GM19023 (cell line): ENCODE results near the gene OBSL1.

ENCODE experiments used
- ATAC-seq: cut with Tn5 transposase; IDR thresholded peaks from one replicate; pipeline ENCODE4 v1.9.1; 2021; ENCODE audit warnings: mild to moderate bottlenecking, moderate library complexity; ENCODE audit not compliant: unreplicated experiment

OBSL1 gene

GRCh38 chr2:219597552-219598307, 26.4 kb upstream of the OBSL1 start, which contains the start of gene STK11IP:
STK11IP (plus strand) TSS chr2:219597857; CDS start chr2:219598120, 263 bp downstream.
- ATAC-seq, result peak; percentile 93

DNA sequence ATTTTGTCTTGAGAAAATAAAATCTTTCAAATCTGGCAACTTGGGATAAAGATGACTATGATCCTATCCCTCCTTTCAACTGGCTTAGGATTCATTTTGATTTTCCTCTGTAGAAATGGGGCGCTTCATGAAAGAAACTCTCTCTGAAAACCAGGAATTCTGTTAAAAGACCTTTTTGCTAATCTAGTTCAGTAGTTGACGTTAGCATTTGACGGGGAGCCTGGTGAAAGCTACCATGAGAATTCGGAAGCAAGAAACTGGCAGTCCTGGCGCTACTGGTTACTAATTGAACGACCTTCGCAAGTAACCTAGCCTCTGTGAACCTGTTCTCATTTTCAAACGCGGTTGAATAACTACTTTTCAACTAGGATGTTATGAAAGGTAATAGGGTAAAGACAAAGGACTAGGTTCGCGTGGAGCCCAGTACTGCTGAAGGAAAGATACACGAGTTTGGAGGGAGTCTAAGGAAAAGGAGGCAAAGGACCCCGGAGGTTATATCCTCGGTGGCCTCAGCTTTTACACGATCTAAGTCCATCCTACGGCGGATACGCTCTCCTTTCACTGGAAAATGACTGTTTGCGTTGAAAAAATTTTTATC, 25.7 kb upstream of the OBSL1 start:
- ATAC-seq, result no peak

DNA sequence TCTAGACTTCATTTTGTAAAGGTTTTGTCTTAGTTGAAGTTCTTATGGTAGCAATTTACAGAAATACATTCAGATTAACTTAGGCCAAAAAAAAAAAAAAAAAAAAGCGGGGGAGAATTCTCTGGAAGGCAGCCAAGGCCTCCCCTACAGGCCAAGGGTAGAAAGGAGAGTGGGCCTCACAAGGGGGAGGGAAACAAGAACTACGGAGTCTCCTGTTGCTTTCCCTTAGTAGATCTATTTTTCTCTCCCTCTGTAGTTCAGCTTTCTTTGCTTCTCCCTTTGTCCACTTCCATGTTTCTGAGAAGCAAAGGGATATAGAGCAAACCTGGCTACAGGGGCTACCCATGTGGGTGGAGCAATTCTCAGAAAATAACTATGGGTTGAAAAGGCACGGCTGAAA, 23.9 kb upstream of the OBSL1 start:
- ATAC-seq, result no peak

DNA sequence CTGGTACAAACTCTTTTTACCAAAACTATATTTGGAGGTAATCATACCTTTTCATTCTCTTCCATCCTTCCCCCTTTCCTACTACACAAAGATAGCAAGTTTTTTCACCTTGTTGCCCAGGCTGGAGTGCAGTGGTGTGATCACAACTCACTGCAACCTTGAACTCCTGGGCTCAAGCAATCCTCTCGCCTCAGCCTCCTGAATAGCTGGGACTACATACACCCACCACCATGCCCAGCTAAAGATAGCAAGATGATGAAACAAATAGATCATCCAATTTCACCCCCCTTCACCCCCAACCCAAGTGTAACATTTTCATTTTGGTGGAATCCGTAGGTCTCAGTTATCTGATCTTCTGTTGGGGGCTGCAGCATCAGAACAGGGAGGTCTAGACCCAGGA, 21.8 kb upstream of the OBSL1 start:
- no peak for ATAC-seq

- no peak for ATAC-seq
Observed at GRCh38 chr2:219592736-219593135, 21.4 kb upstream of the OBSL1 start.

- no peak for ATAC-seq
Observed at GRCh38 chr2:219591091-219591490, 19.8 kb upstream of the OBSL1 start.

- ATAC-seq, result no peak
Observed at GRCh38 chr2:219581346-219581745, 10.0 kb upstream of the OBSL1 start.

GRCh38 chr2:219578811-219579613, 7.7 kb upstream of the OBSL1 start:
- ATAC-seq, result no peak

DNA sequence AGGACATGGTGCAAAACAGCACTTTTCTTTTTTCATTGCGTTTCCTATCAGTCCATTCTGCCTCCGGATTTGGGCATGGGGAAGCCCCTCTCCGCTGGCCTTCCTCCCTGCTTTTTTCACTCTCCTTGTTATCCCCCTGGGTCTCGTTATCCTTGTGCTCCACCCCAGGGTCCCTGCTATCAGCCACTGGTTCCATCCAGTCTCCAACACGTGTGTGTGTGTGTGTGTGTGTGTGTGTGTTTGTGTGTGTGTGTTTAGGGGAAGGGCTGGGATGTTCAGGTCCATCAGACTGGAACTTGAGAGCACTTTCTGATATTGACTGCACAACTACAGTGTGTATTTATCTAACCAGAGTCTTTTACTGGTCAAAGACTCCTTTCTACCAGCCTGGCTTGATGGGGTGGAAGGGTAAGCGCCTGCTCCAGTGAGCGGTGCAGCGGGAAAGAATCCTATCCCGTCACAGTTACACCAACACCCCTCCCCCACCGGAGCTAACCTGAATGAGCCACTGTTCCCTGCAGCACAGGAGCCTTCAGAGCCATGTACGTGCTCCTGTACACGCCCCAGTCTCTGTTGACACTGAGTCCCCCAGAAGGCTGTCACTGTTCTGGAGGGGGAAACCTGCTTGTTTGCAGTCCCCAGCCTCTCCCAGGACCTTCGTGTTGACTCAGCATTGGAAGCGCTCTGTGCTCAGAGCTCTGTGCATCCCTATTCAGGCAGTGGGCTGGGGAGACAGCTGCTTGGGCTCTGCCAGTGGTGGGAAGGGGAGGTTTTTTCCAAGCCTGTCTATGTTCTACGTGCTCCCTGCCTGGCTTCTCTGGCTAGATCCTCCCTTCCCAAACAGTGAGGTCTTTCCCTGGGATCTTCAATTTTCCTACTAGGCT, 5.4 kb upstream of the OBSL1 start:
- ATAC-seq, result no peak

- no peak for ATAC-seq
Observed at GRCh38 chr2:219575566-219576504, 4.5 kb upstream of the OBSL1 start.

DNA sequence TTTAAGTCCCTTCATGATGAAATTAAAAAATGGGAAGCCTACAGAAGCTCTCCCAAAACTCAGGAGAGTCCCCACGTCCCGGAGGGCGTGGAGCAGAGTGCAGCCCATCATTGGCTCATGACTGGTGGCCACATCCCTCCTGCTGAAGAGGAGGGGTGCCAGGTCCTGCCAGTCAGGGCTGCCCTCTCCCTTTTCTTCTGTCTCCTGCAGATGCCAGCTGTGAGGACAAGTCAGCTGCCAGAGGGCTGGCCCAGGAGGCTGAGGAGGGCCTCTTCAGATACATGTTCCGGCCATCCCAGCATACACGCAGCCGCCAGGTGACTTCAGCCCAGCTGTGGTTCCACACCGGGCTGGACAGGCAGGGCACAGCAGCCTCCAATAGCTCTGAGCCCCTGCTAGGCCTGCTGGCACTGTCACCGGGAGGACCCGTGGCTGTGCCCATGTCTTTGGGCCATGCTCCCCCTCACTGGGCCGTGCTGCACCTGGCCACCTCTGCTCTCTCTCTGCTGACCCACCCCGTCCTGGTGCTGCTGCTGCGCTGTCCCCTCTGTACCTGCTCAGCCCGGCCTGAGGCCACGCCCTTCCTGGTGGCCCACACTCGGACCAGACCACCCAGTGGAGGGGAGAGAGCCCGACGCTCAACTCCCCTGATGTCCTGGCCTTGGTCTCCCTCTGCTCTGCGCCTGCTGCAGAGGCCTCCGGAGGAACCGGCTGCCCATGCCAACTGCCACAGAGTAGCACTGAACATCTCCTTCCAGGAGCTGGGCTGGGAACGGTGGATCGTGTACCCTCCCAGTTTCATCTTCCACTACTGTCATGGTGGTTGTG, 3.4 kb upstream of the OBSL1 start:
- no peak for ATAC-seq

GRCh38 chr2:219573166-219573565, 1.8 kb upstream of the OBSL1 start:
- ATAC-seq, result no peak

- no peak for ATAC-seq
Observed at GRCh38 chr2:219572237-219573001, 1.1 kb upstream of the OBSL1 start, which contains the start of gene INHA. INHA (plus strand) TSS chr2:219572310; CDS start chr2:219572375, 65 bp downstream.

DNA sequence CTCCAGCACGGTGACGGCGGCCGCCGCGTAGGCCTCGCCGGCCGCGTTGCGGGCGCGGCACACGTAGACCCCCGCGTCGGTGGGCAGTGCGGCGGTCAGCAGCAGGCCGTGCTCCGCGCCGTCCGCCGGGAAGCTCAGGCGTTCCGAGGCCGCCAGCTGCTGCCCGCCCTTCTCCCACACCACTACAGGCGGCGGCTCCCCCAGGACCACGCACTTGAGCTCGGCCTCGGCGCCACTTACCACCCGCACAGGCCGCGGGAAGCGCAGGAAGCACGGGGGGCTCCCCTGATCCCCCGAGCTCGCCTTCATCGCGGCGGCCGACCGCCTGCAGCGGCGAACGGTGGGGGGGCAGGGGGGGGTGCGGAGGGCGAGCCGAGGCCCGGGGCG, 422 bp downstream of the OBSL1 start:
- no peak for ATAC-seq

DNA sequence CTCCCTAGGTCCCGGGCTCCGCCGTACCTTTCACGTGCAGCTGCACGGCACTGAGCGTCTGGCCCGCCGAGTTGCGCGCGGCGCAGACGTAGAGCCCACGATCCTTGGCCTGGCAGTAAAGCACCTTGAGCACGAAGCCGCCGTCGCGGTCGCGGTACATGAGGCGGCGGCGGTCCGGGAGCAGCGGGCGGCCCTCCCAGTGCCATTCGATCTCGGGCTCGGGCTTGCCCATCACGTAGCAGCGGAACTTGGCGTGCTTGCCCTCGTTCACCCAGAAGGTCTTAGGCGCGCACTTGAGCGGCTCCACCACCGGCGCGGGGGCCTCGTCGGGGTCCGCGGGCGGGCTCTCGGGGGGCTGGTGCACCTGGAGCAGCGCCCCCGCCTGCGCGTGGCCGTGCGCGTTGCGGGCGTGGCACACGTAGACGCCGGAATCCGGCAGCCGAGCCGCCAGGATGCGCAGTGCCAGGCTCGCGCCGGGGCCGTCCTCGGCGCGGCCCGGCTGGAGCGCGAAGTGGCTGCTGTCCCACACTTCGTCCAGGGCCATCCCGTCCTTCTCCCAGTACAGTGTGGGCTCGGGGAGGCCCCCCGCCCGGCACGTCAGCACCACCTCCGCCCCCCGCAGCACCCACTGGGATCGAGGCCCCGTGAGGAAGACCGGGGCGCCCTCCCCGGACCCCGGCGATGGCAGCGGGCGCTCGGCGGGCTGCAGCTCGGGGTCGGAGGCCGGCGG, 980 bp downstream of the OBSL1 start:
- no peak for ATAC-seq

DNA sequence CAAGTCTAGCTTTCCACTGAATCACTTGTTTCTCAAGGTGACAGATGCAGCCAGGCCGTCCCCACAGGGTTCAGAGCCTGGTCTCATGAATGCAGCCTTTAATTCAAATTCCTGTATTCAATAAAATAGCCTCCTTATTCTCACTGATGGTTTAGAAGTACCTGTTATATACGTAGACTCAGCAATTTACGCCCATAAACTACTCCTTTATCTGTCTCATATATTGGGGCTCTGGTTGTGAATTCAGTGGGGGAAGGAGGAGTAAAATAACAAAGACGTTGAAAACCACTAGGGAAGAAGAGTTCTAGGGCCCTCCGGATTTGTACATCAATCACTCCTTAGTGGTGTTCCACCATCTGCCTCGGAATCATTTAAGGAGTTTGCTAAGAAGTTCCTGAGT, 1.7 kb downstream of the OBSL1 start:
- ATAC-seq, result no peak

GRCh38 chr2:219569041-219569440, 2.3 kb downstream of the OBSL1 start:
- ATAC-seq, result no peak
